Measurements from ENCODE around the gene IQCF6.

IQCF6 gene

DNA sequence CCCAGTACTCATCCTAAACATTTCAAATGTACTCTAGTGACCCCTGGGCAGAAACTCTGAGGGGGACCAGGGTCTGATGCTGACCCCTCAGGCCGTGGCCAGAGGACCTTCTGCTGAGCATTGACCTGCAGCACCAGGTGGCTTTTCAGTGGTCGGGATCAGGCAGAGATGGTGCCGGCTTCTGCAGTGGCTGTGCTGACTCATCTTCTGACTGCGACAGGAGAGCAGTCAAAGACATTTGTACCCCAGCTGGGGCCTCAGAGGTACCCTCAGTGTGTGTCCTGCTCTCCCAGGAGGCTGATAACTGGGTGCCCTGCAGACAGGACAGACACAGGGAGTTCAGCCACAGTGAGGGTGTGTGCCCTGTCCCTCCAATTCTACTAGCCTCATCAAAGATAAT lies 36.6 kb upstream of the IQCF6 start:
- Histone ChIP-seq H3K4me3 (ENCODE audit: low read length, poor library complexity, severe bottlenecking) (no peak overlapping the region), H3K36me3 (ENCODE audit: insufficient read depth, low read length) (no peaks in the 10 kb centered on the region), H3K9me2 (replicated peaks; ENCODE audit: low read depth, low read length) (no peaks in the 10 kb centered on the region), H3F3A (ENCODE audit: low read depth) (no peaks in the 10 kb centered on the region), H3K4me2 (ENCODE audit: low read depth, low read length, poor library complexity, severe bottlenecking) (no peak overlapping the region), H2AFZ (ENCODE audit: low read length) (no peak overlapping the region), H3K9ac (ENCODE audit: low read depth, low read length, poor library complexity, severe bottlenecking) (no peak overlapping the region), H3K4me1 (ENCODE audit: insufficient read depth, low read length, poor library complexity, severe bottlenecking) (no peaks in the 10 kb centered on the region), H3K27me3 (ENCODE audit: insufficient read depth, low read length, poor library complexity, severe bottlenecking) (no peaks in the 10 kb centered on the region), H3K9me3 (ENCODE audit: insufficient read depth, low read depth, low read length) (no peaks in the 10 kb centered on the region), H3K79me2 (ENCODE audit: insufficient read depth, low read length) (no peaks in the 10 kb centered on the region), H4K20me1 (ENCODE audit: insufficient read depth, low read length, poor library complexity, severe bottlenecking) (no peaks in the 10 kb centered on the region)
- TF ChIP-seq EZH2phosphoT487 (IDR thresholded peaks at IDR 0.05; ENCODE audit: borderline replicate concordance) (no peak), CTCF (conservative IDR thresholded peaks at IDR 0.05; ENCODE audit: low read length) (no peak)

DNA sequence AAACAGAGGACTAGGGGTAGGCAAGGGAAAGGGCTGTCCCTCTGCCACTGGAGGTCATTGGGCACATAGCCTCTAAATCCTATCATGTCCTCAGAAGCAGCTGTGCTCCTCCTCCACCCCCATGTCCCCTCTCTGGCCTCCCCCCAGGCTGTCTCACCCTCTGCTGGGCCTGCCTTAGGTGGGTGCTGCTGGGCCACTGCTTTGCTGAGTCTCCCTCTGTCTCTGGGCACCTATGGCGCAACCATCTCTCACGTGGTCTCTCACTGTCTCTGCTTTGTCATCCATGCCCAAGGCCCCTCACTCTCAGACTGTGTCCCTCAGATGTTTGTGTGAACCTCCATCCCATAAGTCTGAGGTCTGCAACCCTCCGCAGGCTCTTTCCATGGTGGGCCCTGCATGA lies 35.0 kb upstream of the IQCF6 start:
- no peak overlapping the region for H3K4me3 ChIP-seq (ENCODE audit: low read length, poor library complexity, severe bottlenecking)
- H3F3A ChIP-seq (ENCODE audit: low read depth), result no peaks in the 10 kb centered on the region
- no peaks in the 10 kb centered on the region for H4K20me1 ChIP-seq (ENCODE audit: insufficient read depth, low read length, poor library complexity, severe bottlenecking)
- no peaks in the 10 kb centered on the region for H3K79me2 ChIP-seq (ENCODE audit: insufficient read depth, low read length)
- H3K36me3 ChIP-seq (ENCODE audit: insufficient read depth, low read length), result no peaks in the 10 kb centered on the region
- no peaks in the 10 kb centered on the region for H3K27me3 ChIP-seq (ENCODE audit: insufficient read depth, low read length, poor library complexity, severe bottlenecking)
- no peak overlapping the region for H3K9ac ChIP-seq (ENCODE audit: low read depth, low read length, poor library complexity, severe bottlenecking)
- no peak overlapping the region for H3K4me2 ChIP-seq (ENCODE audit: low read depth, low read length, poor library complexity, severe bottlenecking)
- H2AFZ ChIP-seq (ENCODE audit: low read length), result no peak overlapping the region
- H3K9me3 ChIP-seq (ENCODE audit: insufficient read depth, low read depth, low read length), result no peaks in the 10 kb centered on the region
- no peaks in the 10 kb centered on the region for H3K4me1 ChIP-seq (ENCODE audit: insufficient read depth, low read length, poor library complexity, severe bottlenecking)
- no peaks in the 10 kb centered on the region for H3K9me2 ChIP-seq (replicated peaks; ENCODE audit: low read depth, low read length)
- TF ChIP-seq CTCF (conservative IDR thresholded peaks at IDR 0.05; ENCODE audit: low read length) (no peak), EZH2phosphoT487 (IDR thresholded peaks at IDR 0.05; ENCODE audit: borderline replicate concordance) (no peak)

DNA sequence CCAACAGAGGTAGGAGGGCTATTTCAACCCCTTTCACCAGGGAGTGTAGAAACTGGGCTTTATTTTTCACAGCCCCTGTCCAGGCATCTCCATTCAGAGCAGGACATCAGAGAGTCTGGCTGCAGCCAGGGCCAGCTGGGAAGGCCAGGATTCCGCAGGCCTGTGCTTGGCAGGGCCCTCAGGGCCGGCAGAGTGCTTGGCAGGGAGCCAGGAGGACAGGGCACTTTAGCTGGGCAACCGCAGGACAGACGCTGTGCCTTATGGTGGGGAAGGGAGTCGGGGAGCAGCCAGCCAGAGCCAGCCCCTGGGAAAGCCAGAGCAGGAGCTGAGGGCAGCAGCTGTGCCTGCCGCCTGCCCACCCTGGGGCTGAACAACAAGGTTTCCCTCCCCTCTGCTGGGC lies 34.5 kb upstream of the IQCF6 start:
- Histone ChIP-seq H3K79me2 (ENCODE audit: insufficient read depth, low read length) (no peaks in the 10 kb centered on the region), H3K4me3 (ENCODE audit: low read length, poor library complexity, severe bottlenecking) (no peak overlapping the region), H2AFZ (ENCODE audit: low read length) (no peak overlapping the region), H3F3A (ENCODE audit: low read depth) (no peaks in the 10 kb centered on the region), H3K9ac (ENCODE audit: low read depth, low read length, poor library complexity, severe bottlenecking) (no peak overlapping the region), H3K9me3 (ENCODE audit: insufficient read depth, low read depth, low read length) (no peaks in the 10 kb centered on the region), H3K27me3 (ENCODE audit: insufficient read depth, low read length, poor library complexity, severe bottlenecking) (no peaks in the 10 kb centered on the region), H3K4me2 (ENCODE audit: low read depth, low read length, poor library complexity, severe bottlenecking) (no peak overlapping the region), H3K4me1 (ENCODE audit: insufficient read depth, low read length, poor library complexity, severe bottlenecking) (no peaks in the 10 kb centered on the region), H4K20me1 (ENCODE audit: insufficient read depth, low read length, poor library complexity, severe bottlenecking) (no peaks in the 10 kb centered on the region), H3K9me2 (replicated peaks; ENCODE audit: low read depth, low read length) (no peaks in the 10 kb centered on the region), H3K36me3 (ENCODE audit: insufficient read depth, low read length) (no peaks in the 10 kb centered on the region)
- TF ChIP-seq CTCF (conservative IDR thresholded peaks at IDR 0.05; ENCODE audit: low read length) (no peak), EZH2phosphoT487 (IDR thresholded peaks at IDR 0.05; ENCODE audit: borderline replicate concordance) (no peak)
